ENCODE data around the gene APBB2.

DNA sequence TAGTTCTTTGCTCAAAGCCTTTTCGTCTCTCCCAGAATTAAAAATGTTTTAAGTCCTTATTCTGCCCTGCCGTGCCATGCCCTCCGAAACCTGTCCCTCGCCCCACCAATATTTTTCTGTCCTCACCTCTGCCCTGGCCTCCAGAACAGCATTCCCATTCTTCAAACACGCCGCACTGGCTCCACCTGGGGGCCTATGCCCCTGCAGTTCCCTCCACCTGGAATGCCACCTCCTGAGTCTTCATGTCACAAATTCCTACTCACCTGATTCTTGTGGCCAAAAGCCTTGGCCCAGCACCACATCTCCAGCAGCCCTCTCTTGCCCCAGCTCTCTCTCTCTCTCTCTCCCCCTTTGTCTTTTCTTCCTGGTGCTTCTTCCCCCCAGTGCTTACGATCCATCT is 91.6 kb downstream of the APBB2 start:
- TF ChIP-seq, protein P1, sequence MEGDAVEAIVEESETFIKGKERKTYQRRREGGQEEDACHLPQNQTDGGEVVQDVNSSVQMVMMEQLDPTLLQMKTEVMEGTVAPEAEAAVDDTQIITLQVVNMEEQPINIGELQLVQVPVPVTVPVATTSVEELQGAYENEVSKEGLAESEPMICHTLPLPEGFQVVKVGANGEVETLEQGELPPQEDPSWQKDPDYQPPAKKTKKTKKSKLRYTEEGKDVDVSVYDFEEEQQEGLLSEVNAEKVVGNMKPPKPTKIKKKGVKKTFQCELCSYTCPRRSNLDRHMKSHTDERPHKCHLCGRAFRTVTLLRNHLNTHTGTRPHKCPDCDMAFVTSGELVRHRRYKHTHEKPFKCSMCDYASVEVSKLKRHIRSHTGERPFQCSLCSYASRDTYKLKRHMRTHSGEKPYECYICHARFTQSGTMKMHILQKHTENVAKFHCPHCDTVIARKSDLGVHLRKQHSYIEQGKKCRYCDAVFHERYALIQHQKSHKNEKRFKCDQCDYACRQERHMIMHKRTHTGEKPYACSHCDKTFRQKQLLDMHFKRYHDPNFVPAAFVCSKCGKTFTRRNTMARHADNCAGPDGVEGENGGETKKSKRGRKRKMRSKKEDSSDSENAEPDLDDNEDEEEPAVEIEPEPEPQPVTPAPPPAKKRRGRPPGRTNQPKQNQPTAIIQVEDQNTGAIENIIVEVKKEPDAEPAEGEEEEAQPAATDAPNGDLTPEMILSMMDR (IDR thresholded peaks at IDR 0.05): no peak
- no peak for TF ChIP-seq POLR2A (IDR thresholded peaks at IDR 0.05)

Measured in prostate gland (tissue), 2 donors.